ENCODE measurements around the gene C9orf43.

- TF ChIP-seq EZH2phosphoT487 (IDR thresholded peaks at IDR 0.05; ENCODE audit: borderline replicate concordance, low read depth, low read length) (no peak), CTCF (conservative IDR thresholded peaks at IDR 0.05; ENCODE audit: low read length) (no peak)
Observed at GRCh38 chr9:113474360-113475028, 63.9 kb downstream of the C9orf43 start.

Measured in OCI-LY7 (cell line).